CD1c-positive myeloid dendritic cell (primary cell): ENCODE results near the gene CDKL1.
A peak's percentile ranks its signal among the peaks of the same experiment; 100 is the strongest.
"Not testable (repeated sequence)": the region's sequence is repeated elsewhere in the genome, so short reads cannot be mapped to it uniquely, and the experiment has no call there.

Experiments used
- DNase-seq: peaks from one replicate; pipeline ENCODE4 v3.0.0-alpha.2; 2016; ENCODE audit errors: extremely low spot score

The CDKL1 gene

GRCh38 chr14:50357124-50357523, 39.6 kb downstream of the CDKL1 start:
- no peak for DNase-seq

- DNase-seq = not testable (repeated sequence)
Observed at GRCh38 chr14:50356283-50356682, 40.4 kb downstream of the CDKL1 start.

- no peak for DNase-seq
Observed at GRCh38 chr14:50355692-50356091, 41.0 kb downstream of the CDKL1 start.

- no peak for DNase-seq
Observed at GRCh38 chr14:50354527-50354926, 42.2 kb downstream of the CDKL1 start.

- DNase-seq = no peak
Observed at GRCh38 chr14:50353126-50353525, 43.6 kb downstream of the CDKL1 start.

- no peak for DNase-seq
Observed at GRCh38 chr14:50352584-50352983, 44.1 kb downstream of the CDKL1 start.

- peak; percentile 26 for DNase-seq
Observed at GRCh38 chr14:50350975-50351374, 45.7 kb downstream of the CDKL1 start.

GRCh38 chr14:50348933-50349332, 47.7 kb downstream of the CDKL1 start:
- no peak for DNase-seq

- DNase-seq = no peak
Observed at GRCh38 chr14:50347521-50347920, 49.2 kb downstream of the CDKL1 start.

- no peak for DNase-seq
Observed at GRCh38 chr14:50345846-50346422, 50.7 kb downstream of the CDKL1 start.

GRCh38 chr14:50344876-50345563, 51.7 kb downstream of the CDKL1 start:
- DNase-seq = no peak

GRCh38 chr14:50344116-50344775, 52.4 kb downstream of the CDKL1 start:
- no peak for DNase-seq

- DNase-seq = no peak
Observed at GRCh38 chr14:50343434-50343833, 53.2 kb downstream of the CDKL1 start.

- DNase-seq = peak; percentile 5
Observed at GRCh38 chr14:50342221-50343078, 54.2 kb downstream of the CDKL1 start.

- no peak for DNase-seq
Observed at GRCh38 chr14:50340963-50341362, 55.7 kb downstream of the CDKL1 start.

GRCh38 chr14:50340045-50340444, 56.6 kb downstream of the CDKL1 start:
- DNase-seq = no peak

- no peak for DNase-seq
Observed at GRCh38 chr14:50339178-50339804, 57.4 kb downstream of the CDKL1 start.

GRCh38 chr14:50338587-50338986, 58.1 kb downstream of the CDKL1 start:
- no peak for DNase-seq

GRCh38 chr14:50335989-50336824, 60.5 kb downstream of the CDKL1 start:
- DNase-seq = no peak

GRCh38 chr14:50335389-50335788, 61.3 kb downstream of the CDKL1 start:
- DNase-seq = no peak

- no peak for DNase-seq
Observed at GRCh38 chr14:50334211-50334610, 62.5 kb downstream of the CDKL1 start.
